ENCODE results near the gene NDUFA8. TPM values are rescaled to one million over a fixed set of nuclear protein-coding genes. Genes with fewer than 3 reads are reported as not detected.

The NDUFA8 gene
- total RNA-seq, 4 donors from 2014 or later, result 40.6 to 48.0 (median 45.7) TPM

GRCh38 chr9:122134822-122135528, 24.6 kb downstream of the NDUFA8 start:
- no peak for DNase-seq
- 39 to 62% methylated on average over 3 to 6 of the region's 12 CpGs for WGBS, 2 donors
- Histone ChIP-seq H3K4me1 (peaks cover 0 to 23% (median 0%) of the 10 kb centered on the region in 3 donors), H3K9me3 (no peaks in the 10 kb centered on the region), H3K4me3 (no peak overlapping the region), H3K36me3 (no peaks in the 10 kb centered on the region), H3K27me3 (peaks cover 0 to 9% (median 0%) of the 10 kb centered on the region in 4 donors), H3K27ac (peak overlapping the region in 1 of 4 donors; percentile 22)
- intact Hi-C loops (cut with DNase I), result no loop called here
- no peak for TF ChIP-seq CTCF (IDR thresholded peaks at IDR 0.05)

DNA sequence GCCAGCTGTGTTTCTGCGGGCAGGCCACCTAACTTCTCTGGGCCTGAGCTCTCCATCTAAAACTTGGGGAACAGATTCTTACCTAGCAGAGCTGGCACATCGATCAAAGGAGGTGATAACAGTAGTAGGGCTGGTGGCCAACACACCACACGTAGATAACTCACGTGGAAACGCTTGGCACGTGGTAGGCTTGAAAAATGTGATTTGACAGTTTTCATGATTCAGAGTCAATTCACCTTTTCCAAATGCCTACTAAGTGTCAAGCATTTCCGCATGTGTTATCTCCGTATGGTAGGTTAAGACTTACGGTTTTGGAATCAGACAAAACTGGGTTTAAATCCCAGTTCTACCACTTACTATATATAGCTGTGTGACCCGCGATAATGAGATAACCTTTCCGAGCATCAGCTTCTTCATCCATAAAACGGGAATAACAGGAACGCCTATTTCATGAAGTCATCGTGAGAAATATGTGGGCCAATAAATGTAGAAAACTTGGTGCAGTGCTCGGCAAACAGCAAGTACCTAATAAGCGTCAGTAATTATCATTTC, 25.5 kb downstream of the NDUFA8 start:
- no peak for DNase-seq
- TF ChIP-seq CTCF (IDR thresholded peaks at IDR 0.05) (no peak), POLR2A (IDR thresholded peaks at IDR 0.05) (no peak)
- intact Hi-C loops (cut with DNase I), result no loop called here
- Histone ChIP-seq H3K27me3 (peaks cover 0 to 9% (median 0%) of the 10 kb centered on the region in 4 donors), H3K4me3 (no peak overlapping the region), H3K9me3 (no peaks in the 10 kb centered on the region), H3K36me3 (no peaks in the 10 kb centered on the region), H3K27ac (peak overlapping the region in 2 of 4 donors; percentile 22 to 23), H3K4me1 (peaks cover 0 to 23% (median 0%) of the 10 kb centered on the region in 3 donors)
- WGBS, 2 donors, result 63 to 86% methylated on average over 15 of the region's 17 CpGs

- 66 to 77% methylated on average over 6 to 12 of the region's 12 CpGs for WGBS, 2 donors
- no peak overlapping the region for H3K4me3 ChIP-seq
- intact Hi-C loops (cut with DNase I), result no loop called here
- H3K4me1 ChIP-seq, result peaks cover 0 to 23% (median 0%) of the 10 kb centered on the region in 3 donors
- peaks cover 0 to 9% (median 0%) of the 10 kb centered on the region in 4 donors for H3K27me3 ChIP-seq
- H3K9me3 ChIP-seq, result no peaks in the 10 kb centered on the region
- no peak for DNase-seq
- no peak for TF ChIP-seq CTCF (IDR thresholded peaks at IDR 0.05)
- no peaks in the 10 kb centered on the region for H3K36me3 ChIP-seq
- H3K27ac ChIP-seq, result peak overlapping the region in 2 of 4 donors; percentile 22 to 23
Measured at GRCh38 chr9:122133263-122133983, 26.2 kb downstream of the NDUFA8 start.

GRCh38 chr9:122132539-122132938, 27.0 kb downstream of the NDUFA8 start:
- 95 to 100% methylated on average over 1 to 3 of the region's 4 CpGs for WGBS, 2 donors

More at GRCh38 chr9:122132539-122132938, 27.0 kb downstream of the NDUFA8 start:
- Histone ChIP-seq H3K4me1 (peaks cover 0 to 23% (median 0%) of the 10 kb centered on the region in 3 donors), H3K4me3 (no peak overlapping the region), H3K27ac (no peak overlapping the region), H3K36me3 (no peaks in the 10 kb centered on the region), H3K27me3 (peaks cover 0 to 14% (median 0%) of the 10 kb centered on the region in 4 donors), H3K9me3 (no peaks in the 10 kb centered on the region)
- TF ChIP-seq CTCF (IDR thresholded peaks at IDR 0.05) (no peak), POLR2A (IDR thresholded peaks at IDR 0.05) (no peak)
- no peak for DNase-seq
- intact Hi-C loops (cut with DNase I), result no loop called here
